GM12892 (cell line): ENCODE results near the gene SLC8B1.

Experiments used
- DNase-seq: peaks from one replicate; pipeline ENCODE4 v3.0.0; 2011; ENCODE audit not compliant: insufficient read length
- FAIRE-seq: peaks from 2 replicates; lab custom pipeline; 2011; peaks lifted over from hg19 to GRCh38; lab: Jason Lieb, UNC
- POLR2A ChIP-seq: IDR thresholded peaks from 2 replicates; pipeline ENCODE4 v1.6.1; 2011; ENCODE audit warnings: low read depth, low read length, control low read depth
- POLR2AphosphoS5 ChIP-seq: IDR thresholded peaks from 2 replicates; pipeline ENCODE4 v1.6.1; 2011; ENCODE audit warnings: low read depth, low read length, control low read depth
- TAF1 ChIP-seq: IDR thresholded peaks from 2 replicates; pipeline ENCODE4 v1.6.1; 2011; ENCODE audit warnings: low read depth, mild to moderate bottlenecking, control low read depth, low read length, borderline replicate concordance

Gene SLC8B1

DNA sequence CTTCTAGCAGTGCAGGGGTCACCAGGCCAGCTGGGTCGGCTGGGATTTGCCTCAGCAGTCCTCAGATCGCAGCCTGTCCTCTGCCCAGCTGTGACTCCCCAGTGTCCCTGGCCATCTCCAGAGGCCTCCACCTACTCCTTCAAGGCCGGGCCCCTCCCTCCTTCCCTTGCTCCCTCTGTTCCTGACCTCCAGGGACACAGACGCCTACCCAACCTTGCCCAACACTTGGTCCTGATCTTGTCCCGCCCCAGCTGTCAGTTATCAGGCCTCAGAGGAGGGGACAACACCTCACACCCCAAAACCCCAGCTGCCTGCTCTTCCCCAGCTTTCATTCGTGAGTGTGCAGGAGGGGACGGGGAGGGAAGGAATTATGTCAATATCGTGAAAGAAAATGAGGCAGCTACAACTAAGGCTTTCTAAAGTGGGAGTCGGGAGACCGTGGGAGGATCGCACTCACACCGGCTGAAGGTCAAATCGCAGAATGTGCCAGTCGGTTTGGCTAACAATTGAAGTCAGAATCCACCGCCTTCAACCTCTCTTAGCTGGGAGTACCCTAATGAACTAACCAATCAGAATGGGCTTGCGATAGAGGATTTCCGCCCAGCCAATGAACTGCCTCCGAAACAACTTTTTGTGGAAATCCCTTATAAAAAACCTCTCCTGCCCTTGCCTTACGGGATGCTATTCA lies 14.1 kb upstream of the SLC8B1 start:
- TF ChIP-seq POLR2A (no peak), TAF1 (no peak), POLR2AphosphoS5 (no peak)
- FAIRE-seq (no peak), DNase-seq (no peak)

GRCh38 chr12:113347892-113348291 lies 13.0 kb upstream of the SLC8B1 start:
- no peak for FAIRE-seq
- TF ChIP-seq TAF1, result no peak
- no peak for TF ChIP-seq POLR2A
- no peak for TF ChIP-seq POLR2AphosphoS5

DNA sequence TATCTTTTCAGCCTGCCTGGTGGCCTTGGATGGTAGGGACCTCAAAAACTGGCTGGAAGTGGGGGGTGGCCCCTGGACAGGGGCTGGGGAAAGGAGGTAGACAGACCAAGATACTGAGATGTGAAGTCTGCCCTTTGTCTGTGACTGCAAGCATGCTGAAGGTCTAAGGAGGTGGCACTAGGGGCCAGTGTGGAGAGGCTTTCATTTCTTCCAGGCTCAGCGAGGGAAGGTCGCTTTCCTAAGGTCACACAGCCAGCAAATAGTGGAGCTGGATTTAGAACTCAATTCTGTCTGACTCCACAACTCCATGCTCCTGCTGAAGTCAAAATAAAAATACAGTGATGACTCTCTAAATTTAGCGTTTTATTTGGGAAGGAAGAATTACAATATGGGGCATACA lies 12.2 kb upstream of the SLC8B1 start:
- FAIRE-seq, result no peak
- TF ChIP-seq TAF1 (no peak), POLR2AphosphoS5 (no peak), POLR2A (no peak)
- no peak for DNase-seq

More at GRCh38 chr12:113347892-113348291, 13.0 kb upstream of the SLC8B1 start:
- no peak for DNase-seq

GRCh38 chr12:113346353-113346752 lies 11.4 kb upstream of the SLC8B1 start:
- DNase-seq (no peak), FAIRE-seq (no peak)
- no peak for TF ChIP-seq POLR2A
- no peak for TF ChIP-seq POLR2AphosphoS5
- TF ChIP-seq TAF1, result no peak

DNA sequence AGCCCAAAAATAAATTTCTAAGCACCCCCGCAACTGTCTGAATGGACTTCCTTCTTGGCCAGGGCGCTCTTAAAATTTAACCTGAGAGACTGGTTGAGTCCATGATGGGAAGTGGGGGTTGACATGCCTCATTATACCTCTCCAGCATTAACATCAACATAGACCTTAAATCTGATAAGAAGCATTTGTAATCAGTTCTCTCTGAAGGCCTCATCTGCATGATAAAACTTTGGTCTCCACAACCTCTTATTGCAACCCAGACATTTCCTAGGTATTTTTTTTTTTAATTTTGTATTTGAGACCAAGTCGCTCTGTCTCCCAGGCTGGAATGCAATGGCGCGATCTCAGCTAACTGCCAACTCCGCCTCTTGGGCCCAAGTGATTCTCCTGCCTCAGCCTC lies 10.4 kb upstream of the SLC8B1 start:
- TF ChIP-seq TAF1, result no peak
- no peak for TF ChIP-seq POLR2AphosphoS5
- TF ChIP-seq POLR2A, result no peak
- no peak for FAIRE-seq
- DNase-seq, result no peak

DNA sequence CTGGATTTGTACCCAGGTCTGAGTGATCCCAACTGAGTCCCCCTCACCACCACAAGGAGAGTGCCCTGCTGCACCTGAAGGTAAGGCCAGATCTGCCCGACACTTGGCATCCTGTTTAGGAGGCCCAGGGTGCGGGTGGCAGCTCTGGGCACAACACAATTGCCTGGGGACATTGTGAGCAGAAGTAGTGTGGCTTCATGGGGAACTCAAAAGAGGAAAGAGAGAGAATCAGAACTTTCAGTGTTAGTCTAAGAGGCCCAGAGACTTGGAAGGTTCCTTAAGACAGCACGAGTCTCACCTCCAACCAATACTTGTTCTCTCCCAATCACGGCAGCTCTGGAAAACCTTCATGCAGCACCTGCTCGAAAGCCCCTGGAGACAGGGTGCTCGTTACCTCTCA lies 6.6 kb upstream of the SLC8B1 start:
- no peak for DNase-seq
- TF ChIP-seq TAF1 (no peak), POLR2A (no peak), POLR2AphosphoS5 (no peak)
- FAIRE-seq, result no peak

GRCh38 chr12:113340061-113340460 lies 5.2 kb upstream of the SLC8B1 start:
- DNase-seq (no peak), FAIRE-seq (no peak)
- TF ChIP-seq POLR2AphosphoS5 (no peak), TAF1 (no peak), POLR2A (no peak)

- no peak for FAIRE-seq
- TF ChIP-seq TAF1, result no peak
- no peak for TF ChIP-seq POLR2A
- no peak for TF ChIP-seq POLR2AphosphoS5
Observed at GRCh38 chr12:113339540-113339939, 4.6 kb upstream of the SLC8B1 start.

DNA sequence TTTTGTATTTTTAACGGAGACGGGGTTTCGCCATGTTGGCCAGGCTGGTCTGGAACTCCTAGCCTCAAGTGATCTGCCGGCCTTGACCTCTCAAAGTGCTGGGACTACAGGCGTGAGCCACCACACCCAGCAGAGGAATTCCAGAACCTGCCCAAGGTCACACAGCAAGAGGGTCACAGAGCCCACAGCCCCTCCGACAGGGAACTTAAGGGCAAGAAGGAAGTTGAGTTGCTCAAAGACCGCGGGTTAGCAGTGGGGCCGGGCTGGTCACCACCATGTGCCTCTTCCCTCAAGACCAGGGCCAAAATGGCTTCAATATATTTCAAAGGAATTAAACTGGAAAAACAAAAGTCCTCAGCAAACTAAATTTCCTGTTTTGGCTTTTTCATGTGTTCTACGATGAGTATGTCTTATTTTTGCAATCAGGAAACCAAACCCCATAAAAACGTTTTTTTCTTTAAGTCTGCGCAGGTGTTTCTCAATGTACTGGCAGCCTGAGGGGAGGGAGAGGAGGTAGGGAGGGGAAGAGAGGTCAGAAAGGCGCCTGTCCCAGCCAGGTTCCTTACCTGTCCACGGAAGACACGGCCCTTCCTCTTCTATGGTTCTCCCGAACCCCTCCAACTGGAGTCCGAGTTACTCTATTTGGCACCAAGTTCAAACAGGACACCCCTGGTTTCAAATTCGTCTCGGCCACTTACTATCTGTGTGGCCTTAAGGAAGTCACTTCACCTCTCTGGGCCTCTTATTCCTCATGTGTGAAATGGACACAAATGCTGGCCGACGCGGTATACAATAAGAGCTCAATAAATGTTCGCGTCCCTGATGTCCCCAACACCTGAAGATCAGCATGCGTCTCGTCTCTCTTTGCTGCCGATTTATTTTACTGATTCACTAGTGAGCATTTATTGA lies 778 bp downstream of the SLC8B1 start:
- TF ChIP-seq POLR2AphosphoS5 (no peak), TAF1 (no peak), POLR2A (no peak)
- FAIRE-seq, result no peak
- DNase-seq, result no peak

More at GRCh38 chr12:113339540-113339939, 4.6 kb upstream of the SLC8B1 start:
- DNase-seq, result no peak

- FAIRE-seq, result no peak
Observed at GRCh38 chr12:113333418-113333750, 1.5 kb downstream of the SLC8B1 start.

GRCh38 chr12:113332688-113333417 lies 2.1 kb downstream of the SLC8B1 start:
- no peak for DNase-seq
- FAIRE-seq, result no peak
- TF ChIP-seq POLR2A (no peak), TAF1 (no peak)

More at GRCh38 chr12:113333418-113333750, 1.5 kb downstream of the SLC8B1 start:
- DNase-seq, result no peak
- TF ChIP-seq POLR2A (no peak), TAF1 (no peak), POLR2AphosphoS5 (no peak)
